Stomach smooth muscle (tissue), 2 donors: ENCODE measurements around the gene SAMD7.

Experiments
- H3K27ac ChIP-seq: one replicate; pipeline ENCODE4 v1.7.0; 2013; ENCODE audit warnings: mild to moderate bottlenecking, low read length, inconsistent platforms
- H3K27me3 ChIP-seq, 2 donors: one replicate each; pipeline ENCODE4 v1.7.0; 2013; ENCODE audit warnings: low read length in 2 of 2; ENCODE audit not compliant: insufficient read depth in 2 of 2, control insufficient read depth in 1 of 2
- H3K36me3 ChIP-seq, 2 donors: one replicate each; pipeline ENCODE4 v1.7.0; 2013; ENCODE audit warnings: low read length in 2 of 2; ENCODE audit not compliant: control insufficient read depth in 2 of 2, insufficient read depth in 2 of 2
- H3K4me1 ChIP-seq: one replicate; pipeline ENCODE4 v1.7.0; 2013; ENCODE audit warnings: low read length; ENCODE audit not compliant: control insufficient read depth, insufficient read depth
- H3K4me3 ChIP-seq, 2 donors: one replicate each; pipeline ENCODE4 v1.7.0; 2013; ENCODE audit warnings: low read length in 2 of 2
- H3K9ac ChIP-seq, 2 donors: one replicate each; pipeline ENCODE4 v1.7.0; 2013; ENCODE audit warnings: low read length in 2 of 2, mild to moderate bottlenecking in 1 of 2
- H3K9me3 ChIP-seq, 2 donors: one replicate each; pipeline ENCODE4 v1.7.0; 2013; ENCODE audit warnings: low read length in 2 of 2; ENCODE audit not compliant: control insufficient read depth in 2 of 2
- donor health status: healthy.
- donor health status: Pancreatic carcinoma.

The SAMD7 gene

GRCh38 chr3:169879845-169880575 lies 31.4 kb upstream of the SAMD7 start:
- Histone ChIP-seq H3K36me3 (no peaks in the 10 kb centered on the region), H3K27me3 (no peaks in the 10 kb centered on the region), H3K9ac (no peak overlapping the region), H3K4me1 (no peaks in the 10 kb centered on the region), H3K27ac (no peak overlapping the region), H3K4me3 (no peak overlapping the region), H3K9me3 (no peaks in the 10 kb centered on the region)

GRCh38 chr3:169880576-169881250 lies 30.7 kb upstream of the SAMD7 start:
- H3K9me3 ChIP-seq: no peaks in the 10 kb centered on the region
- H3K36me3 ChIP-seq: no peaks in the 10 kb centered on the region
- no peaks in the 10 kb centered on the region for H3K4me1 ChIP-seq
- H3K4me3 ChIP-seq: no peak overlapping the region
- no peak overlapping the region for H3K9ac ChIP-seq
- no peaks in the 10 kb centered on the region for H3K27me3 ChIP-seq
- H3K27ac ChIP-seq: no peak overlapping the region

- H3K27ac ChIP-seq: no peak overlapping the region
- H3K27me3 ChIP-seq: no peaks in the 10 kb centered on the region
- no peak overlapping the region for H3K4me3 ChIP-seq
- H3K9ac ChIP-seq: no peak overlapping the region
- H3K4me1 ChIP-seq: no peaks in the 10 kb centered on the region
- no peaks in the 10 kb centered on the region for H3K9me3 ChIP-seq
- H3K36me3 ChIP-seq: no peaks in the 10 kb centered on the region
Observed at GRCh38 chr3:169886671-169887070, 24.7 kb upstream of the SAMD7 start.

GRCh38 chr3:169891886-169892285 lies 19.5 kb upstream of the SAMD7 start:
- Histone ChIP-seq H3K36me3 (no peaks in the 10 kb centered on the region), H3K27me3 (no peaks in the 10 kb centered on the region), H3K4me3 (no peak overlapping the region), H3K4me1 (no peaks in the 10 kb centered on the region), H3K27ac (no peak overlapping the region), H3K9ac (no peak overlapping the region), H3K9me3 (no peaks in the 10 kb centered on the region)

- Histone ChIP-seq H3K4me1 (no peaks in the 10 kb centered on the region), H3K36me3 (no peaks in the 10 kb centered on the region), H3K9ac (no peak overlapping the region)
Observed at GRCh38 chr3:169894110-169894509, 17.3 kb upstream of the SAMD7 start.

GRCh38 chr3:169895072-169895471 lies 16.3 kb upstream of the SAMD7 start:
- H3K4me3 ChIP-seq: no peak overlapping the region
- H3K4me1 ChIP-seq: no peaks in the 10 kb centered on the region
- H3K27me3 ChIP-seq: no peaks in the 10 kb centered on the region
- no peak overlapping the region for H3K27ac ChIP-seq
- no peaks in the 10 kb centered on the region for H3K9me3 ChIP-seq
- H3K36me3 ChIP-seq: no peaks in the 10 kb centered on the region
- H3K9ac ChIP-seq: no peak overlapping the region

More at GRCh38 chr3:169894110-169894509, 17.3 kb upstream of the SAMD7 start:
- H3K9me3 ChIP-seq: no peaks in the 10 kb centered on the region
- no peak overlapping the region for H3K4me3 ChIP-seq
- no peak overlapping the region for H3K27ac ChIP-seq
- H3K27me3 ChIP-seq: no peaks in the 10 kb centered on the region

- Histone ChIP-seq H3K9ac (no peak overlapping the region), H3K9me3 (peaks cover 3 to 4% of the 10 kb centered on the region in 2 donors), H3K4me3 (no peak overlapping the region), H3K27ac (no peak overlapping the region), H3K27me3 (no peaks in the 10 kb centered on the region), H3K4me1 (no peaks in the 10 kb centered on the region), H3K36me3 (no peaks in the 10 kb centered on the region)
Observed at GRCh38 chr3:169897284-169897683, 14.1 kb upstream of the SAMD7 start.

GRCh38 chr3:169901453-169901852 lies 9.9 kb upstream of the SAMD7 start:
- no peak overlapping the region for H3K9ac ChIP-seq
- no peaks in the 10 kb centered on the region for H3K36me3 ChIP-seq
- no peak overlapping the region for H3K4me3 ChIP-seq
- H3K9me3 ChIP-seq: peaks cover 3 to 4% of the 10 kb centered on the region in 2 donors
- no peak overlapping the region for H3K27ac ChIP-seq
- H3K27me3 ChIP-seq: no peaks in the 10 kb centered on the region
- no peaks in the 10 kb centered on the region for H3K4me1 ChIP-seq

GRCh38 chr3:169905404-169905803 lies 6.0 kb upstream of the SAMD7 start:
- no peak overlapping the region for H3K27ac ChIP-seq

GRCh38 chr3:169907476-169907875 lies 3.9 kb upstream of the SAMD7 start:
- Histone ChIP-seq H3K27me3 (no peaks in the 10 kb centered on the region), H3K36me3 (no peaks in the 10 kb centered on the region), H3K9ac (no peak overlapping the region), H3K4me3 (no peak overlapping the region), H3K27ac (no peak overlapping the region), H3K9me3 (no peaks in the 10 kb centered on the region), H3K4me1 (no peaks in the 10 kb centered on the region)

More at GRCh38 chr3:169905404-169905803, 6.0 kb upstream of the SAMD7 start:
- Histone ChIP-seq H3K4me3 (no peak overlapping the region), H3K36me3 (no peaks in the 10 kb centered on the region), H3K9ac (no peak overlapping the region), H3K9me3 (peaks cover 3 to 4% of the 10 kb centered on the region in 2 donors), H3K4me1 (no peaks in the 10 kb centered on the region), H3K27me3 (no peaks in the 10 kb centered on the region)

GRCh38 chr3:169907944-169908343 lies 3.4 kb upstream of the SAMD7 start:
- Histone ChIP-seq H3K36me3 (no peaks in the 10 kb centered on the region), H3K27me3 (no peaks in the 10 kb centered on the region), H3K9me3 (no peaks in the 10 kb centered on the region), H3K4me1 (no peaks in the 10 kb centered on the region), H3K27ac (no peak overlapping the region), H3K4me3 (no peak overlapping the region), H3K9ac (no peak overlapping the region)
